IMR-90 (cell line): ENCODE data around the gene CREBBP. TPM values are rescaled to one million over a fixed set of nuclear protein-coding genes. Genes with fewer than 3 reads are reported as not detected.

Experiments used
- ATAC-seq: fragments of 200-7000 bp; cut with Tn5 transposase; 2 replicates; pipeline ENCODE4 v1.9.1; 2020; ENCODE audit warnings: low read depth, mild to moderate bottlenecking, moderate library complexity
- BruUV-seq: library from RNA; stranded (reverse); fragments of 400-500 nt; replicated peaks from 2 replicates; lab custom pipeline; 2021; lab: Mats Ljungman, UMichigan
- CTCF ChIA-PET: fragments of 300-600 bp; formaldehyde crosslinking; extraction: SDS; loops from one replicate; lab custom pipeline; 2021; ENCODE audit warnings: antibody characterized with exemption; lab: Yijun Ruan, JAX
- POLR2A ChIA-PET: fragments of 300-600 bp; sonication (Branson Sonifier 250); formaldehyde crosslinking; loops from one replicate; lab custom pipeline; 2022; ENCODE audit warnings: antibody characterized with exemption; ENCODE audit not compliant: unreplicated experiment; lab: Charles Lee
- DNase-seq: peaks from one replicate; pipeline ENCODE4 v3.0.0; 2013
- H2AFZ ChIP-seq: replicated peaks from 2 replicates; pipeline ENCODE3; 2013; ENCODE audit warnings: low read length, mild to moderate bottlenecking; ENCODE audit not compliant: poor library complexity
- H2AK5ac ChIP-seq: 2 replicates; pipeline ENCODE4 v1.6.1; 2013; ENCODE audit warnings: low read depth, low read length, inconsistent platforms
- H2AK9ac ChIP-seq: replicated peaks from 2 replicates; pipeline ENCODE3; 2013; ENCODE audit warnings: mild to moderate bottlenecking, low read depth, low read length, moderate library complexity; ENCODE audit not compliant: poor library complexity
- H2BK120ac ChIP-seq: 2 replicates; pipeline ENCODE4 v1.6.1; 2013; ENCODE audit warnings: low read depth, low read length, inconsistent platforms
- H2BK15ac ChIP-seq: 3 replicates; pipeline ENCODE4 v1.6.1; 2013; ENCODE audit warnings: low read depth, low read length, inconsistent platforms
- H2BK20ac ChIP-seq: 2 replicates; pipeline ENCODE4 v1.6.1; 2013; ENCODE audit warnings: low read depth, mild to moderate bottlenecking, inconsistent platforms, low read length, moderate library complexity
- H2BK5ac ChIP-seq: 2 replicates; pipeline ENCODE4 v1.6.1; 2013; ENCODE audit warnings: mild to moderate bottlenecking, low read depth, low read length, inconsistent platforms; ENCODE audit not compliant: poor library complexity, severe bottlenecking
- H3K14ac ChIP-seq: replicated peaks from 2 replicates; pipeline ENCODE4 v1.6.1; 2013; ENCODE audit warnings: low read depth, low read length, inconsistent platforms
- H3K18ac ChIP-seq: 2 replicates; pipeline ENCODE4 v1.6.1; 2013; ENCODE audit warnings: low read depth, low read length, control low read depth
- H3K23ac ChIP-seq: 2 replicates; pipeline ENCODE4 v1.6.1; 2013; ENCODE audit warnings: low read depth, low read length, inconsistent platforms
- H3K27ac ChIP-seq: 2 replicates; pipeline ENCODE4 v1.5.1; 2013; ENCODE audit warnings: mild to moderate bottlenecking, control low read depth, low read length; ENCODE audit not compliant: insufficient read depth
- H3K27me3 ChIP-seq: 2 replicates; pipeline ENCODE4 v1.6.1; 2013; ENCODE audit warnings: low read length; ENCODE audit not compliant: control insufficient read depth, insufficient read depth
- H3K36me3 ChIP-seq: 2 replicates; pipeline ENCODE4 v1.6.1; 2013; ENCODE audit warnings: low read length, mixed read lengths; ENCODE audit not compliant: control insufficient read depth, insufficient read depth
- H3K4ac ChIP-seq: 2 replicates; pipeline ENCODE4 v1.6.1; 2013; ENCODE audit warnings: low read depth, low read length, inconsistent platforms
- H3K4me1 ChIP-seq: 2 replicates; pipeline ENCODE4 v1.6.1; 2013; ENCODE audit warnings: low read length, mixed read lengths; ENCODE audit not compliant: control insufficient read depth, insufficient read depth
- H3K4me2 ChIP-seq: 2 replicates; pipeline ENCODE4 v1.6.1; 2013; ENCODE audit warnings: low read depth, mild to moderate bottlenecking, control low read depth, low read length, moderate library complexity
- H3K4me3 ChIP-seq: 2 replicates; pipeline ENCODE4 v1.5.1; 2013; ENCODE audit warnings: low read depth, mild to moderate bottlenecking, control low read depth, low read length, moderate library complexity; ENCODE audit not compliant: insufficient read depth
- H3K56ac ChIP-seq: 2 replicates; pipeline ENCODE4 v1.6.1; 2013; ENCODE audit warnings: low read length, inconsistent platforms; ENCODE audit not compliant: insufficient read depth; ENCODE audit errors: extremely low read depth
- H3K79me1 ChIP-seq, 2 experiments: 2 replicates each; pipeline ENCODE4 v1.6.1; 2013; ENCODE audit warnings: low read length in 2 of 2, inconsistent platforms in 1 of 2, low read depth in 1 of 2
- H3K9ac ChIP-seq: 2 replicates; pipeline ENCODE4 v1.6.1; 2013; ENCODE audit warnings: low read depth, low read length, control low read depth
- H3K9me1 ChIP-seq: 2 replicates; pipeline ENCODE4 v1.6.1; 2013; ENCODE audit warnings: low read length, inconsistent platforms; ENCODE audit not compliant: insufficient read depth
- H3K9me3 ChIP-seq: 2 replicates; pipeline ENCODE4 v1.6.1; 2013; ENCODE audit warnings: low read length; ENCODE audit not compliant: control insufficient read depth, insufficient read depth
- H4K20me1 ChIP-seq: 2 replicates; pipeline ENCODE4 v1.6.1; 2013; ENCODE audit warnings: low read length, inconsistent platforms; ENCODE audit not compliant: insufficient read depth
- H4K5ac ChIP-seq: 2 replicates; pipeline ENCODE4 v1.6.1; 2013; ENCODE audit warnings: mild to moderate bottlenecking, low read depth, low read length, control low read depth
- H4K8ac ChIP-seq, 2 experiments: 2 replicates each; pipeline ENCODE4 v1.6.1; 2013; ENCODE audit warnings: low read depth in 2 of 2, low read length in 2 of 2, control low read depth in 1 of 2, inconsistent platforms in 1 of 2
- H4K91ac ChIP-seq: 2 replicates; pipeline ENCODE4 v1.6.1; 2013; ENCODE audit warnings: low read depth, low read length, inconsistent platforms; ENCODE audit not compliant: insufficient read depth
- RCOR1 ChIP-seq: IDR thresholded peaks from 2 replicates; pipeline ENCODE4 v1.6.1; 2012; ENCODE audit warnings: mild to moderate bottlenecking, low read length, improper control_type of control experiment; ENCODE audit not compliant: insufficient replicate concordance
- RFX5 ChIP-seq: IDR thresholded peaks from 2 replicates; pipeline ENCODE4 v1.8.0; 2012; ENCODE audit warnings: low read depth, mild to moderate bottlenecking, low read length, moderate library complexity
- SMC3 ChIP-seq: fragments of 150-350 bp; IDR thresholded peaks from 2 replicates; pipeline ENCODE4 v1.6.1; 2016; ENCODE audit warnings: low read depth, mild to moderate bottlenecking, antibody characterized with exemption, low read length, moderate library complexity
- WGBS, 2 experiments: methylation state at CpG; one replicate each; pipeline versions ENCODE4 v1.1.5 to v1.1.7; 2013; ENCODE audit warnings: missing lambda C conversion rate in 2 of 2; ENCODE audit not compliant: insufficient read length in 1 of 2; ENCODE audit errors: extremely low coverage in 2 of 2; 5-methylcytosine and 5-hydroxymethylcytosine counted together
- dilution Hi-C: fragments of 300-500 bp; cut with HindIII; formaldehyde crosslinking; loops from one replicate; pipeline ENCODE4 v1.14.3; 2018; ENCODE audit warnings: low sequenced_read_pairs; ENCODE audit not compliant: unreplicated experiment
- in situ Hi-C: fragments of 300-500 bp; cut with MboI; formaldehyde crosslinking; loops from 3 replicates; pipeline ENCODE4 v1.14.3; 2019; ENCODE audit warnings: low sequenced_read_pairs, inconsistent platforms, mixed read lengths
- intact Hi-C: fragments of 100-400 bp; cut with micrococcal nuclease; formaldehyde crosslinking; loops from 2 replicates; pipeline ENCODE4 v1.10.0; 2022
- polyA plus RNA-seq, 3 experiments: library from polyadenylated mRNA; depleted of rRNA; stranded (reverse); fragments of >200 nt; gene quantifications; 2 replicates each; pipeline ENCODE4 v1.2.3, GENCODE V29; 2012; ENCODE audit warnings: low replicate concordance in 1 of 3
- total RNA-seq: library from RNA; depleted of rRNA; stranded (reverse); fragments of >200 nt; gene quantifications from 2 replicates; pipeline ENCODE4 v1.2.3, GENCODE V29; 2012
- TF ChIP-seq, protein P1 (sequence below): fragments of 150-350 bp; IDR thresholded peaks from 2 replicates; pipeline ENCODE4 v1.6.1; 2016; ENCODE audit warnings: low read depth, mild to moderate bottlenecking, low read length, moderate library complexity, borderline replicate concordance

CREBBP gene
- total and polyA plus RNA-seq, 2 of the 4 experiments (the other 2 are of a cell fraction), result 7.3 to 12.5 TPM

DNA sequence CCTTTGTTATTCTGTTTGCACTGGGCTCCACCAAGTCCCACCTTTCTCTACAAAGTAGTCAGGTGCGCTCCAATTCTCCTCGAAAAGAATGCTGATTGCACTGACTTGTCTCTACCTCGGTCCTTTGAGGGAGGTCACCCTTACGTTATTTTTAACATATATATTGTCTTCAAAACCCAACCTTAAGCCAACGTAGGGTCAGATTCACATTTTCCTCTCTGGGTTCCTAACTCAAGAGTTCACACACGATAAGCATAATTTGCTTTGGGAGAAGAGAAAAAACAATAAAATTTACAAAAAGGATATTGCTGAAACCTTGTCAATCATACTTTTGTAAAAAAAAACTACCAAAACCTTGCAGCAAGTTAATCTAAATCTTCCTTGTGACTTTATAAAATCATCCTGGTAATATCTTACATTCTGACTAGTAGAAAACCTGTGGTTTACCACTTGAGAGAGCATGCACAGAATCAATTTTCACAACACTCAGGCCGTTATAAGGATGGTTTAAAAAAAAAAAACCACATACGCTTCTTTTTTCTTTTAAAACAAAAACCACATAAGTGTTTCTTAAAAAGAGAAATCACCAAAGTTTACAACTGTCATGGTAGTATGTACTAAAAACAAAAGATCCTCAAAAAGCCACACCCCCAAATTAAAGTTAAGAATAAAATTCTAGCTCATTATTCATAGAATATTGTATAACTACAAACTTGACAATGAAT lies 91.0 kb downstream of the CREBBP start (continued):
- TF ChIP-seq RCOR1, result no peak

DNA sequence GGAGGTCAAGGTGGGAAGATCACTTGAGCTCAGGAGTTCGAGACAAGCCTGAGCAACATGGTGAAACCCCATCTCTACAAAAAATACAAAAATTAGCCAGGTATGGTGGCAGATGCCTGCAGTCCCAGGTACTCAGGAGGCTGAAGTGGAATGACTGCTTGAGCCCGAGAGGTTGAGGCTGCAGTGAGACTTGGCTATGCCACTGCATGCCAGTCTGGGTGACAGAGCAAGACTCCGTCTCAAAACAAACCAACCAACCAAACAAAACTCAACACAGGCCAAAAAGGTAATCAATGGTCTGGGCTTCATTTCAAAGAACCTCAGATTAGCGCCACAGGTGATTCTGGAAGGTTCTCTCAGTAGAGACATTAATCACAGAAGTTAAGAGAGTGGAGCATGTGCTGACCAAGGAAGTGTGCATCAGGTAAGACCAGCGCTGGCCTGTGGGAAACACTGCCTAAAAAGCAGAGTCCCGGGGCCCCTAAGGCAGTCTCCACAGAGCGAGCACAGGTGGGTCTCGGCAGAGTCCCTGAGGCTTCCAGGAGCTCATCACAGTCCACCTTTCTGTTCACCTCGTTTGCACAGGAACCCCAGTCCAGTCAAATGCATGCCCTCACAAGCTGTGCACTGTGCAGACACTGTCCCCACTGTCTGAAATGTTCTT lies 91.7 kb downstream of the CREBBP start:
- H2BK5ac ChIP-seq, result no peak overlapping the region
- H2AK5ac ChIP-seq, result no peak overlapping the region
- no peak overlapping the region for H3K14ac ChIP-seq
- H4K20me1 ChIP-seq, result peaks cover 78% of the 10 kb centered on the region
- no TSS peak for BruUV-seq
- no peak overlapping the region for H3K4me2 ChIP-seq
- no peak overlapping the region for H2BK15ac ChIP-seq
- H4K91ac ChIP-seq, result no peak overlapping the region
- H4K5ac ChIP-seq, result no peak overlapping the region
- H2AK9ac ChIP-seq, result no peak overlapping the region
- CTCF ChIA-PET, result no interaction called here
- WGBS, 2 experiments, result 96% methylated on average over 3 of the region's 9 CpGs; no CpG with 5 or more reads in 1 of the 2 experiments
- no peak overlapping the region for H3K27ac ChIP-seq
- H3K9me1 ChIP-seq, result peaks cover 38% of the 10 kb centered on the region
- H3K9me3 ChIP-seq, result no peaks in the 10 kb centered on the region
- in situ Hi-C loops (no loop called here), dilution Hi-C loops (no loop called here), intact Hi-C loops (no loop called here)
- H2BK120ac ChIP-seq, result no peak overlapping the region
- no peak overlapping the region for H3K18ac ChIP-seq
- H3K79me1 ChIP-seq, result peaks cover 56 to 89% of the 10 kb centered on the region in 2 experiments
- peaks cover 51% of the 10 kb centered on the region for H3K36me3 ChIP-seq
- TF ChIP-seq, protein P1, sequence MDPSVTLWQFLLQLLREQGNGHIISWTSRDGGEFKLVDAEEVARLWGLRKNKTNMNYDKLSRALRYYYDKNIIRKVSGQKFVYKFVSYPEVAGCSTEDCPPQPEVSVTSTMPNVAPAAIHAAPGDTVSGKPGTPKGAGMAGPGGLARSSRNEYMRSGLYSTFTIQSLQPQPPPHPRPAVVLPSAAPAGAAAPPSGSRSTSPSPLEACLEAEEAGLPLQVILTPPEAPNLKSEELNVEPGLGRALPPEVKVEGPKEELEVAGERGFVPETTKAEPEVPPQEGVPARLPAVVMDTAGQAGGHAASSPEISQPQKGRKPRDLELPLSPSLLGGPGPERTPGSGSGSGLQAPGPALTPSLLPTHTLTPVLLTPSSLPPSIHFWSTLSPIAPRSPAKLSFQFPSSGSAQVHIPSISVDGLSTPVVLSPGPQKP, result no peak
- TF ChIP-seq SMC3 (no peak), RFX5 (no peak)
- H3K23ac ChIP-seq, result no peak overlapping the region
- POLR2A ChIA-PET, result no interaction called here
- no peak overlapping the region for H2AFZ ChIP-seq
- no peaks in the 10 kb centered on the region; the same call in 1 of the 2 replicates for H3K4me1 ChIP-seq
- no peak overlapping the region for H3K56ac ChIP-seq
- no peak overlapping the region for H4K8ac ChIP-seq
- ATAC-seq (no peak), DNase-seq (no peak)
- H2BK20ac ChIP-seq, result no peak overlapping the region
- H3K4ac ChIP-seq, result no peak overlapping the region
- no peaks in the 10 kb centered on the region for H3K27me3 ChIP-seq
- H3K9ac ChIP-seq, result no peak overlapping the region
- no peak overlapping the region for H3K4me3 ChIP-seq
